Glutamatergic neuron (in vitro differentiated cells): ENCODE measurements around the gene ABTB2. TPM values are rescaled to one million over a fixed set of nuclear protein-coding genes. Genes with fewer than 3 reads are reported as not detected.

Experiments used
- DNase-seq: peaks from one replicate; pipeline ENCODE4 v3.0.0; 2022
- H3K27ac Mint-ChIP-seq: one replicate; pipeline ENCODE4 v1.8.0; 2020; ENCODE audit warnings: mild to moderate bottlenecking, mixed read lengths, inconsistent platforms; ENCODE audit not compliant: unreplicated experiment
- H3K27me3 Mint-ChIP-seq: one replicate; pipeline ENCODE4 v1.8.0; 2020; ENCODE audit warnings: mild to moderate bottlenecking, moderate library complexity, mixed read lengths, inconsistent platforms; ENCODE audit not compliant: unreplicated experiment
- H3K36me3 Mint-ChIP-seq: one replicate; pipeline ENCODE4 v1.8.0; 2020; ENCODE audit warnings: mild to moderate bottlenecking, mixed read lengths, inconsistent platforms; ENCODE audit not compliant: unreplicated experiment
- H3K4me1 Mint-ChIP-seq: one replicate; pipeline ENCODE4 v1.8.0; 2020; ENCODE audit warnings: mild to moderate bottlenecking, low read depth, mixed read lengths, inconsistent platforms; ENCODE audit not compliant: unreplicated experiment
- H3K4me3 Mint-ChIP-seq: one replicate; pipeline ENCODE4 v1.8.0; 2020; ENCODE audit warnings: mild to moderate bottlenecking, mixed read lengths, inconsistent platforms; ENCODE audit not compliant: unreplicated experiment
- H3K9me3 Mint-ChIP-seq: one replicate; pipeline ENCODE4 v1.8.0; 2020; ENCODE audit warnings: mild to moderate bottlenecking, moderate library complexity, mixed read lengths, inconsistent platforms; ENCODE audit not compliant: unreplicated experiment
- total RNA-seq: library from RNA; stranded (reverse); fragmentation: NEBNext Ultra II Directional; extraction: Animal tissue kit (Norgen Biotek cat#: 25700); gene quantifications from one replicate; pipeline ENCODE4 v1.2.1, GENCODE V29; 2021; ENCODE audit not compliant: unreplicated experiment
- TF ChIP-seq, protein P1 (sequence below): fragments of 200-600 bp; sonication (generic); IDR thresholded peaks from one replicate; pipeline ENCODE4 v1.5.0; 2021; ENCODE audit not compliant: partially characterized antibody, unreplicated experiment

ABTB2 gene
- total RNA-seq, 1 donor from 2014 or later, result 9.3 TPM

DNA sequence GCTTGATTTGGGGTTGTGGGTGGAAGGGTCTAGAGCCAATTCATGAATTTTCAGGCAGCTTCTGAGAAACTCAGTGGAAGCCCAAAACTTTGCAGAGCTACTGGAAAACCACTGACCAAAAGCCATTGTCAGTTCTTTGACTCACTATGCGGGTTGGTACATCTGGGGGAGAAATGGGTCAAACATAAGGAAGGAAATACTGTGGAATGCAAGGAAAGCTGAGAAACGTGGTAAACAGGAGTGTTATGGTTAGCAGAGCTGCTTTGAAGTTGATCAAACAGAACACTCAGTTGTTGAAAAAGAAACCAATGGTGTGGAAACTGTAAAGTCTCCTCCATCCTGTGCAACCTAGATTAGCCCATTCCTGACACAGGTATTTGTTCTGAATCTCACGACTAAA lies 6.3 kb upstream of the ABTB2 start:
- no peak for DNase-seq
- H3K27me3 Mint-ChIP-seq, result peaks cover 7% of the 10 kb centered on the region
- TF ChIP-seq, protein P1, sequence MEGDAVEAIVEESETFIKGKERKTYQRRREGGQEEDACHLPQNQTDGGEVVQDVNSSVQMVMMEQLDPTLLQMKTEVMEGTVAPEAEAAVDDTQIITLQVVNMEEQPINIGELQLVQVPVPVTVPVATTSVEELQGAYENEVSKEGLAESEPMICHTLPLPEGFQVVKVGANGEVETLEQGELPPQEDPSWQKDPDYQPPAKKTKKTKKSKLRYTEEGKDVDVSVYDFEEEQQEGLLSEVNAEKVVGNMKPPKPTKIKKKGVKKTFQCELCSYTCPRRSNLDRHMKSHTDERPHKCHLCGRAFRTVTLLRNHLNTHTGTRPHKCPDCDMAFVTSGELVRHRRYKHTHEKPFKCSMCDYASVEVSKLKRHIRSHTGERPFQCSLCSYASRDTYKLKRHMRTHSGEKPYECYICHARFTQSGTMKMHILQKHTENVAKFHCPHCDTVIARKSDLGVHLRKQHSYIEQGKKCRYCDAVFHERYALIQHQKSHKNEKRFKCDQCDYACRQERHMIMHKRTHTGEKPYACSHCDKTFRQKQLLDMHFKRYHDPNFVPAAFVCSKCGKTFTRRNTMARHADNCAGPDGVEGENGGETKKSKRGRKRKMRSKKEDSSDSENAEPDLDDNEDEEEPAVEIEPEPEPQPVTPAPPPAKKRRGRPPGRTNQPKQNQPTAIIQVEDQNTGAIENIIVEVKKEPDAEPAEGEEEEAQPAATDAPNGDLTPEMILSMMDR, result no peak
- no peaks in the 10 kb centered on the region for H3K36me3 Mint-ChIP-seq
- no peak overlapping the region for H3K4me3 Mint-ChIP-seq
- H3K9me3 Mint-ChIP-seq, result peaks cover 2% of the 10 kb centered on the region
- no peak overlapping the region for H3K27ac Mint-ChIP-seq
- peaks cover 2% of the 10 kb centered on the region for H3K4me1 Mint-ChIP-seq

- no peak overlapping the region for H3K4me3 Mint-ChIP-seq
- H3K4me1 Mint-ChIP-seq, result peaks cover 2% of the 10 kb centered on the region
- peaks cover 2% of the 10 kb centered on the region for H3K9me3 Mint-ChIP-seq
- peaks cover 8% of the 10 kb centered on the region for H3K27me3 Mint-ChIP-seq
- no peak overlapping the region for H3K27ac Mint-ChIP-seq
- H3K36me3 Mint-ChIP-seq, result no peaks in the 10 kb centered on the region
- TF ChIP-seq, protein P1, result no peak
- DNase-seq, result no peak
Observed at GRCh38 chr11:34363363-34364084, 5.7 kb upstream of the ABTB2 start.

DNA sequence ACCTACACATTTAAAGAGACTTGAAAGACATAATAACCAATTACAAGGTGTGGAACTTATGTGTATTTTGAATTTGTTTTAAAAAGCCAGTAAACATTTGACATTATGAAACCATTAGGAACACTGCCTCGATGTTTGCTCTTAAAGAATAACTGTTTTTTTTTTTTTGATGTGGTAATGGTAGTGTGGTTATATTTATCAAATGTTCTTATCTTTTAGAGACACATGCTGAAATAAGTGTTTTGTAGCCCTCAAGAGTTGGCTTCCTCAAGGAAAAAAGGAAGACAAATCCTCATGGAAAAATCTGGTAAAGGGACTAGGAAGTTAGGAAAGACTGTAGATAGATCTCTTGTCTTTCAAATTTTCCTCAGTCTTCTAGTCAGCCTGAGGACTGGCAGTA lies 2.2 kb upstream of the ABTB2 start:
- TF ChIP-seq, protein P1, result no peak
- Mint-ChIP-seq H3K4me1 (peaks cover 12% of the 10 kb centered on the region), H3K36me3 (peaks cover 2% of the 10 kb centered on the region), H3K27ac (no peak overlapping the region), H3K27me3 (peaks cover 22% of the 10 kb centered on the region), H3K4me3 (no peak overlapping the region), H3K9me3 (peaks cover 12% of the 10 kb centered on the region)
- DNase-seq, result no peak

DNA sequence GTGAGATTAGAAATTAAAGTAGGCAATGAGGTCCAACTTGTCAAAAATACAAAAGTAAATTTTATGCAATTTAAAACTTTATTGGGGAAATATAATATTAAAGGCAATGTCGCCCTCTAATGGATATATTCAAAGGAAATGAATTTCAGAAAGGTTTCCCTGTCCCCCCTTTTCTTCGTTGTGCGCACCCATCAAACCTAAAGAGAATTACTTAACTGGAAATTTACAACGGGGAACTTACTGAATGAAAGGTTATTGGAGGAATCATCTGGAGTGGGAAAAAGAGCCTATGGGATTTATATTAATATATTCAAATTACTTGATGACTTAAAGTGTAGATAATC lies 1.7 kb upstream of the ABTB2 start:
- Mint-ChIP-seq H3K4me1 (peaks cover 17% of the 10 kb centered on the region), H3K4me3 (peak overlapping the region; percentile 88), H3K27me3 (peaks cover 24% of the 10 kb centered on the region), H3K36me3 (peaks cover 5% of the 10 kb centered on the region), H3K27ac (peak overlapping the region; percentile 41), H3K9me3 (peaks cover 12% of the 10 kb centered on the region)
- TF ChIP-seq, protein P1, result peak; percentile 47
- DNase-seq, result no peak

GRCh38 chr11:34358728-34359547 lies 1.1 kb upstream of the ABTB2 start:
- Mint-ChIP-seq H3K27ac (peak overlapping the region; percentile 79), H3K27me3 (peaks cover 26% of the 10 kb centered on the region), H3K4me3 (peak overlapping the region; percentile 88), H3K4me1 (peaks cover 20% of the 10 kb centered on the region), H3K36me3 (peaks cover 5% of the 10 kb centered on the region), H3K9me3 (peaks cover 12% of the 10 kb centered on the region)
- peak; percentile 70 for DNase-seq
- TF ChIP-seq, protein P1, result peak; percentile 79
